Brain microvascular endothelial cell (primary cell): ENCODE results near the gene IL1B.

Source experiments
- DNase-seq: peaks from one replicate; pipeline ENCODE4 v3.0.0-alpha.2; 2020
- H3K27ac ChIP-seq: fragments of 250-450 bp; sonication (Bioruptor Pico); 2 replicates; pipeline ENCODE4 v1.5.1; 2020; ENCODE audit warnings: mild to moderate bottlenecking, moderate library complexity
- H3K27me3 ChIP-seq: fragments of 250-450 bp; sonication (Bioruptor Pico); replicated peaks from 2 replicates; pipeline ENCODE4 v1.5.1; 2020; ENCODE audit warnings: mild to moderate bottlenecking
- H3K36me3 ChIP-seq: fragments of 250-450 bp; sonication (Bioruptor Pico); replicated peaks from 2 replicates; pipeline ENCODE4 v1.5.1; 2020; ENCODE audit warnings: mild to moderate bottlenecking
- H3K4me3 ChIP-seq: 2 replicates; pipeline ENCODE4 v1.5.1; 2011; ENCODE audit warnings: low read depth, mild to moderate bottlenecking, control low read depth, low read length, moderate library complexity
- in situ Hi-C: cut with HindIII; loops from 2 replicates; pipeline ENCODE4 v1.10.0; 2017; ENCODE audit warnings: low sequenced_read_pairs, low pct_ligation_motif_present
- TF ChIP-seq, protein P1 (sequence below): IDR thresholded peaks from 2 replicates; pipeline ENCODE4 v1.5.1; 2011; ENCODE audit warnings: low read depth, mild to moderate bottlenecking, moderate library complexity, low read length, control low read depth, inconsistent platforms; ENCODE audit errors: missing control alignments

Gene IL1B

DNA sequence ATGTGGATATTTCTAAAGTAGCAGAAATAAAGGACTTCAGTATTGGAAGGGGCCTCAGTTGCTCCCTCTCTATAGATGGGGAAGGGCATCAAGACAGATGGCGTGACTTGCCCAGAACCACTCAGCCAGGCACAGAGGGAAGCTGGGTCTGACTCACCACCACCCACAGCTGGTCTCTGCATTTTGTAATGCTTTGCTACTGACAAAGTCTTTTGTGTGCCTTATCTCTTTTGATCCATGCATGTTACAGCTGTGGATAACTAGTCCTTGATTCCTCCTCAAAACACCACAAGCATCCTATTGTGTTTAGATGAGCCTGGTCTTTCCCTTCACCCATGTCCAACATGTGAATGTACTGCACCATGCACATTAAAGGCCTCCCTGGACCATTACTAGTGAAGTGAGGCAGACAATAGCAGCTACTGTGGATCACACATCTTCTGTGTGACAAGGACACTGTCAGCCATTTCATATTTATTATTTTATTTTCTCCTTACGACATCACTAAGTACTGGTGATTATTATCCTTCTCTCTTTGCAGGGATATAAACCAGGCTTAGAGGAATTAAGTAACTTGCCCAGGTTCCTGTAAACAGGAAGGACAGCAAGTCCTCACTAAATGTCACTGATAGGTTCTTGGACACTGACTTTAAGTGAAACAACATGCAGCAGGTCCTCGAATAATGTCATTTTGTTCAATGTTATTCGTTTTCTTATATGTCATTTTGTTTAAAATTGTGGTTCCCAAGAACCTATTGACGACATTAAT lies 44.8 kb upstream of the IL1B start:
- Histone ChIP-seq H3K4me3 (no peak overlapping the region), H3K27ac (peak overlapping the region; percentile 99), H3K36me3 (no peaks in the 10 kb centered on the region), H3K27me3 (no peaks in the 10 kb centered on the region)
- in situ Hi-C loops, result no loop called here
- DNase-seq, result peak; percentile 98
- TF ChIP-seq, protein P1, sequence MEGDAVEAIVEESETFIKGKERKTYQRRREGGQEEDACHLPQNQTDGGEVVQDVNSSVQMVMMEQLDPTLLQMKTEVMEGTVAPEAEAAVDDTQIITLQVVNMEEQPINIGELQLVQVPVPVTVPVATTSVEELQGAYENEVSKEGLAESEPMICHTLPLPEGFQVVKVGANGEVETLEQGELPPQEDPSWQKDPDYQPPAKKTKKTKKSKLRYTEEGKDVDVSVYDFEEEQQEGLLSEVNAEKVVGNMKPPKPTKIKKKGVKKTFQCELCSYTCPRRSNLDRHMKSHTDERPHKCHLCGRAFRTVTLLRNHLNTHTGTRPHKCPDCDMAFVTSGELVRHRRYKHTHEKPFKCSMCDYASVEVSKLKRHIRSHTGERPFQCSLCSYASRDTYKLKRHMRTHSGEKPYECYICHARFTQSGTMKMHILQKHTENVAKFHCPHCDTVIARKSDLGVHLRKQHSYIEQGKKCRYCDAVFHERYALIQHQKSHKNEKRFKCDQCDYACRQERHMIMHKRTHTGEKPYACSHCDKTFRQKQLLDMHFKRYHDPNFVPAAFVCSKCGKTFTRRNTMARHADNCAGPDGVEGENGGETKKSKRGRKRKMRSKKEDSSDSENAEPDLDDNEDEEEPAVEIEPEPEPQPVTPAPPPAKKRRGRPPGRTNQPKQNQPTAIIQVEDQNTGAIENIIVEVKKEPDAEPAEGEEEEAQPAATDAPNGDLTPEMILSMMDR, result no peak

DNA sequence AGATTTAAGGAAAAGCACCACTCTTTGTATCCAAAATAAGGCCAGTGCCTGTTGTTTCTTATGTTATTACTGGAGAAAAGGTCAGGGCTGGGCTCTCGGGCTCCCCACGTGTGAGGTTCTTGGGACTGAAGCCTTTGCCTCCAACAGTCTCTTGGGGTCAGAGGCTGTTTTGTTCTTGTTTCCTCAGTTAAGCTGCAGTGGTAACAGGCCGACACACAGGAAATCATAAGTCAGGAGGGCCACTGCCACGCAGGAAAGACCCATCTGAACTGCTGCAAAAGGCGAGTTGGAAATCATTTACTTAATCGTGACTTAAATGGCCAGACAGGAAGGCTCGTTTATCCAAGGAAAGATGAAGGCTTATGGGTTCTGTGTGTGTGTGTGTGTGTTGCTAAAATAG lies 44.1 kb upstream of the IL1B start:
- Histone ChIP-seq H3K27me3 (no peaks in the 10 kb centered on the region), H3K4me3 (no peak overlapping the region), H3K27ac (peak overlapping the region; percentile 99), H3K36me3 (no peaks in the 10 kb centered on the region)
- TF ChIP-seq, protein P1, result peak; percentile 1
- DNase-seq, result peak; percentile 45
- in situ Hi-C loops, result no loop called here

DNA sequence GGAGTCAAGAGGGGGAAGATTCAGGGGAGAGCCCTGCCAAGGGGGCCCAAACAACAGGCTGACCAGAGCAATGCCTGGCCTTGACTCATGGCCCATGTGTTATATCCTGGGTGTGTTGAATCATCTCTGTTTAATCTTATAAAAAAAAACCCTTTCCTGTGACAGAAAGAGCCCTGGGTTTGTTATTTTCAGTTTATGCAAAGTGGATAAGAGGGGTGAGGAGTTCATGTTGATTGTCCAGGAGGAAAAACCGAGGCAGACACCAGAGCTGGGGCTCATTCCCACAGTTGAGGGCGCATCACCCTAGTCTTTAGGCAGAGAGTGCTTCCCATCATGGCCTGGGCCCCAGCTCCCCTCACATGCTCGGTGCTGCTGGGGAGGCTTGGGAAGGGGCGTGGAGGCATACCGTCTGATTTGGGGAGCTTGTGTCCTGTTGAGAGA lies 43.5 kb upstream of the IL1B start:
- peak; percentile 86 for DNase-seq
- Histone ChIP-seq H3K27ac (peak overlapping the region; percentile 99), H3K4me3 (no peak overlapping the region), H3K36me3 (no peaks in the 10 kb centered on the region), H3K27me3 (no peaks in the 10 kb centered on the region)
- in situ Hi-C loops, result no loop called here
- TF ChIP-seq, protein P1, result no peak

DNA sequence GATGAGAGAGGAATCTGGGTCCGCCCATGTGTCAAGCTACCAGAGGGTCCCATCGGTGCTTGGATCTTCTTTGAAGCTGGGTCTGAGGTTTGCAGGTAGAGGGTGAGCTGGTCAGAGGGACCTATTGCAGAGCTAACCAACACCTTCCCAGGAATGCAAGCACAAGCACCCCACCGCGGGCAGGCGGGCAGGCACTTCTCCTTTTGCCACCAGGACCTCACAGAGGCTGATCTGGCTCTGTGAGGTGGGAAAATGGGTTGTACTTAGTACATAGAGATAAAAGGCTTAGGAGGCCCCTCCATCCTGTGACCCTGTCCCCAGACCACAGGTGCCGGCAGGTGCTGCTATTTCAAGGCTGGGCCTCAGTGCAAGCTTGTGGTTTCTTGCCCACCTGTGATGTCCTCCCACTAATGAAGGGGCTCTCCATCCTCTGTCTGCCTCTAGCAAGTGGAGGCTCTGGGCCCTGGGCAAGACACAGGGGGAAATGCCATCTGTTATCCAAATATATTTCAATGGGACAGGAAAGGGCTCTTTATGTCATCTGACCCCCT lies 43.0 kb upstream of the IL1B start:
- no peak overlapping the region for H3K4me3 ChIP-seq
- H3K27ac ChIP-seq, result peak overlapping the region; percentile 99
- no peaks in the 10 kb centered on the region for H3K27me3 ChIP-seq
- H3K36me3 ChIP-seq, result no peaks in the 10 kb centered on the region
- TF ChIP-seq, protein P1, result no peak
- no peak for DNase-seq
- in situ Hi-C loops, result no loop called here

DNA sequence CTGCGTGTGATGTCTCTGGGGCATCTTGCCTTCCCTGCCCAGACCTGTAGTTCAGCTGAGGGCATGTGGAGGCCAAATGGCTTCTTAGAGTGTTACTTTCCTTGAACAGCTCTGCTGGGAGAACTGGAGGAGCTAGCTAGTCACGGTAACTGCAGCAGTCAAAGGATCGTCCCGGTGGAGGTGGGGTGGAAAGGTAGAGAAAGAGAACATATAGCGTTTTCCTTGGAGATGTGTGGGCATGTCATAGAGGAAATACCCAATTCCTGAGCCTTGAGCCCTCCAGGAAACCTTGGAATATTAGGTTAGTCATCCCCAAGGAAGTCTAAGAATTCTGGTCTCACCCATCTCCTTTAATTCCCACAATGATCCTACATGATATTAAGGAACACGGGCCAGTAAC lies 40.8 kb upstream of the IL1B start:
- no peaks in the 10 kb centered on the region for H3K27me3 ChIP-seq
- H3K4me3 ChIP-seq, result no peak overlapping the region
- peak overlapping the region; percentile 27 for H3K27ac ChIP-seq
- in situ Hi-C loops, result no loop called here
- TF ChIP-seq, protein P1, result no peak
- DNase-seq, result no peak
- no peaks in the 10 kb centered on the region for H3K36me3 ChIP-seq

DNA sequence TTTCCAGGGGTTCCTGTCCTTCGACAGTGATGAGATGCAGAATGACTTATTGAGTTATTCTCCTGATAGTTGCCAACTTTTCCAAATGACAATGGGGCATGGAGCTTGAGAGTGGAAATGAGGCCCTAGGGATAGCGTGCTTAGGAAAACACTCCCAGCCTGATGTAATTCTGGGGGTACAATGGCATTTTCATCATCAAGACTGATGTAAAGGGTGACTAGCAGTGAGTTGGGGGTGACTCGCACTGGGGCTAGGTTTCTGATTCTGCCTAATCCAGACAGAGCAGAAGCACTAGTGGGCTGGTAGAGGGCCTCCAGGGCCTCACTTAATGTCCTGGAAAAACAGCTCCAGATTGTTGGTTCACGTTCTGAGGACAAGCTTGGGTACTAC lies 40.4 kb upstream of the IL1B start:
- Histone ChIP-seq H3K27ac (peak overlapping the region; percentile 27), H3K36me3 (no peaks in the 10 kb centered on the region), H3K27me3 (no peaks in the 10 kb centered on the region), H3K4me3 (no peak overlapping the region)
- no peak for DNase-seq
- TF ChIP-seq, protein P1, result no peak
- in situ Hi-C loops, result no loop called here
